Measurements from ENCODE around the gene THAP7. TPM values are rescaled to one million over a fixed set of nuclear protein-coding genes. Genes with fewer than 3 reads are reported as not detected.

Gene THAP7
- total and polyA plus RNA-seq, 9 of the 15 experiments (the other 6 are each of a cell fraction or from before 2014, with no cell fraction given): 7.9 to 263 (median 84.1) TPM

GRCh38 chr22:20987375-20987774, 14.5 kb downstream of the THAP7 start:
- Histone ChIP-seq H3K27me3 (ENCODE audit: control insufficient read depth in 2 of 2, insufficient read depth in 2 of 2, low read length in 2 of 2) (no peaks in the 10 kb centered on the region), H3K4me3 (no peak overlapping the region), H3K4me2 (ENCODE audit: insufficient read depth, low read length) (no peak overlapping the region), H3K4me1 (replicated peaks in 1 of 2; ENCODE audit: control insufficient read depth in 2 of 2, insufficient read depth in 2 of 2, low read length in 2 of 2) (peaks cover 8 to 45% of the 10 kb centered on the region in 2 experiments; a peak in 4 of 5 replicates), H3K79me2 (ENCODE audit: control insufficient read depth, insufficient read depth, low read length) (peaks cover 12% of the 10 kb centered on the region), H4K20me1 (replicated peaks; ENCODE audit: control insufficient read depth, insufficient read depth, low read length) (peaks cover 7% of the 10 kb centered on the region; the same call in 1 of the 2 replicates), H3K9me3 (replicated peaks; ENCODE audit: control insufficient read depth, insufficient read depth, low read depth, low read length) (no peaks in the 10 kb centered on the region), H3K27ac (ENCODE audit: extremely low read depth, low read depth, low read length) (no peak overlapping the region), H3K9me1 (ENCODE audit: control insufficient read depth, insufficient read depth, low read length) (peaks cover 20% of the 10 kb centered on the region), H3K9ac (ENCODE audit: insufficient read depth in 1 of 2, low read depth in 2 of 2, low read length in 2 of 2) (peak overlapping the region in 1 of 2 experiments; percentile 40; a peak in 2 of 4 replicates), H2AFZ (ENCODE audit: low read depth, low read length) (no peak overlapping the region), H3K36me3 (ENCODE audit: control insufficient read depth, insufficient read depth, low read length) (peaks cover 83% of the 10 kb centered on the region)
- CTCF ChIA-PET (ENCODE audit: low intra/inter-chr PET ratio): no interaction called here
- DNase-seq (ENCODE audit: extremely low read depth in 1 of 4, low spot score in 3 of 4) (no peak), FAIRE-seq (no peak), ATAC-seq (no peak)
- no TSS peak for BruUV-seq (replicated peaks)
- WGBS (ENCODE audit: insufficient coverage, low coverage, missing lambda C conversion rate): 90% methylated on average over 14 of the region's 14 CpGs
- POLR2A ChIA-PET: interaction anchor here (0.5 to 17.9 kb wide), 8 partner anchors 9 to 1508 kb away, joined by 3 to 451 read pairs (median 8); partner anchors contain the start of genes AIFM3, LZTR1 and THAP7
- in situ Hi-C loops (cut with MboI): no loop called here
- intact Hi-C loops (cut with micrococcal nuclease): no loop called here
- TF ChIP-seq CTCF (IDR thresholded peaks at IDR 0.05 in 2 of 3, conservative IDR thresholded peaks at IDR 0.05 in 1 of 3; ENCODE audit: insufficient read depth in 2 of 3, low read depth in 1 of 3, low read length in 3 of 3) (no peak), LARP7 (IDR thresholded peaks at IDR 0.05) (no peak), THAP12 (CRISPR knock-in tag; IDR thresholded peaks at IDR 0.05) (peak; percentile 39; the same call in 1 of the 2 replicates), NKRF (IDR thresholded peaks at IDR 0.05; ENCODE audit: borderline replicate concordance) (no peak), NFIC (IDR thresholded peaks at IDR 0.05) (no peak), TAF9B (IDR thresholded peaks at IDR 0.05; ENCODE audit: partially characterized antibody) (no peak), PPARD (CRISPR knock-in tag; IDR thresholded peaks at IDR 0.05) (no peak), SMAD3 (CRISPR knock-in tag; conservative IDR thresholded peaks at IDR 0.05) (no peak), MLX (CRISPR knock-in tag; conservative IDR thresholded peaks at IDR 0.05) (0 out of 4 replicates have a peak, but pooled peaks of 1 of the 2 experiments have one; percentile 73), ZSCAN32 (CRISPR knock-in tag; IDR thresholded peaks at IDR 0.05) (no peak), TCF3 (CRISPR knock-in tag; IDR thresholded peaks at IDR 0.05) (no peak), DPF2 (IDR thresholded peaks at IDR 0.05) (no peak), MTA3 (IDR thresholded peaks at IDR 0.05; ENCODE audit: borderline replicate concordance) (no peak), HMGXB4 (CRISPR knock-in tag; IDR thresholded peaks at IDR 0.05) (peak; percentile 56; the same call in 1 of the 2 replicates), PHF20 (IDR thresholded peaks at IDR 0.05; ENCODE audit: partially characterized antibody) (no peak)
